ENCODE data around the gene LIMK2. TPM values are rescaled to one million over a fixed set of nuclear protein-coding genes. Genes with fewer than 3 reads are reported as not detected.

LIMK2 gene
- total RNA-seq, 3 donors from 2014 or later, result 6.9 to 146 (median 135) TPM

- TF ChIP-seq CTCF (IDR thresholded peaks at IDR 0.05), result no peak
- TF ChIP-seq POLR2A (IDR thresholded peaks at IDR 0.05), result peak; percentile 93
- TF ChIP-seq POLR2AphosphoS5 (IDR thresholded peaks at IDR 0.05), result peak; percentile 76 to 98 (median 94)
- intact Hi-C loops (cut with DNase I; ENCODE audit: low total_unique reads), result no loop called here
These were observed 78.7 kb downstream of the LIMK2 start for GRCh38 chr22:31290494-31291471.

GRCh38 chr22:31291481-31292235 is 79.6 kb downstream of the LIMK2 start:
- H3K27me3 ChIP-seq, result no peaks in the 10 kb centered on the region
- intact Hi-C loops (cut with DNase I; ENCODE audit: low total_unique reads), result no loop called here
- H3K9me3 ChIP-seq, result no peaks in the 10 kb centered on the region
- no peak for TF ChIP-seq POLR2A (IDR thresholded peaks at IDR 0.05)
- peak overlapping the region; percentile 94 to 98 for H3K27ac ChIP-seq
- H3K36me3 ChIP-seq, result no peaks in the 10 kb centered on the region
- peaks cover 6 to 15% of the 10 kb centered on the region in 2 donors for H3K4me1 ChIP-seq
- no peak for DNase-seq (ENCODE audit: low spot score in 2 of 2)
- H3K4me3 ChIP-seq, result peak overlapping the region; percentile 75 to 93 (median 85)

More at GRCh38 chr22:31290494-31291471, 78.7 kb downstream of the LIMK2 start:
- Histone ChIP-seq H3K9me3 (no peaks in the 10 kb centered on the region), H3K27me3 (no peaks in the 10 kb centered on the region), H3K4me3 (peak overlapping the region; percentile 75 to 93 (median 85)), H3K27ac (peak overlapping the region; percentile 94 to 98), H3K36me3 (no peaks in the 10 kb centered on the region), H3K4me1 (peaks cover 6 to 15% of the 10 kb centered on the region in 2 donors)
- DNase-seq (ENCODE audit: low spot score in 2 of 2), result peak; percentile 96 to 97

GRCh38 chr22:31292236-31292989 is 80.3 kb downstream of the LIMK2 start, which contains the start of gene PIK3IP1:
Gene PIK3IP1 (minus strand): TSS chr22:31292488. CDS start chr22:31292344, 144 bp downstream.
- peak; percentile 83 to 86 for DNase-seq (ENCODE audit: low spot score in 2 of 2)
- Histone ChIP-seq H3K4me3 (peak within 1 kb of the TSS; percentile 75 to 93 (median 85)), H3K27ac (peak within 1 kb of the TSS; percentile 94 to 98), H3K4me1 (peaks cover 6 to 15% of the 10 kb centered on the region in 2 donors), H3K36me3 (no peaks in the 10 kb centered on the region), H3K9me3 (no peaks in the 10 kb centered on the region), H3K27me3 (no peaks in the 10 kb centered on the region)
- intact Hi-C loops (cut with DNase I; ENCODE audit: low total_unique reads), result no loop called here
- TF ChIP-seq CTCF (IDR thresholded peaks at IDR 0.05), result peak; percentile 31 to 61 (median 57)
- peak; percentile 74 for TF ChIP-seq POLR2A (IDR thresholded peaks at IDR 0.05)
- peak; percentile 74 to 95 (median 89) for TF ChIP-seq POLR2AphosphoS5 (IDR thresholded peaks at IDR 0.05)

GRCh38 chr22:31295360-31295759 is 83.3 kb downstream of the LIMK2 start:
- Histone ChIP-seq H3K4me1 (no peaks in the 10 kb centered on the region), H3K9me3 (no peaks in the 10 kb centered on the region), H3K27me3 (no peaks in the 10 kb centered on the region), H3K27ac (peak overlapping the region; percentile 5 to 41), H3K36me3 (no peaks in the 10 kb centered on the region), H3K4me3 (no peak overlapping the region)
- intact Hi-C loops (cut with DNase I; ENCODE audit: low total_unique reads), result no loop called here
- DNase-seq (ENCODE audit: low spot score in 2 of 2), result no peak
- TF ChIP-seq POLR2A (IDR thresholded peaks at IDR 0.05), result no peak
- no peak for TF ChIP-seq CTCF (IDR thresholded peaks at IDR 0.05)
- TF ChIP-seq POLR2AphosphoS5 (IDR thresholded peaks at IDR 0.05), result no peak

All from breast epithelium (tissue), 4 donors.